Measurements from ENCODE around the gene SLC34A2. TPM values are rescaled to one million over a fixed set of nuclear protein-coding genes. Genes with fewer than 3 reads are reported as not detected.

Gene SLC34A2
- total RNA-seq, 3 donors from 2014 or later (not counting 1 experiment from before 2014, with no cell fraction given) = not detected

DNA sequence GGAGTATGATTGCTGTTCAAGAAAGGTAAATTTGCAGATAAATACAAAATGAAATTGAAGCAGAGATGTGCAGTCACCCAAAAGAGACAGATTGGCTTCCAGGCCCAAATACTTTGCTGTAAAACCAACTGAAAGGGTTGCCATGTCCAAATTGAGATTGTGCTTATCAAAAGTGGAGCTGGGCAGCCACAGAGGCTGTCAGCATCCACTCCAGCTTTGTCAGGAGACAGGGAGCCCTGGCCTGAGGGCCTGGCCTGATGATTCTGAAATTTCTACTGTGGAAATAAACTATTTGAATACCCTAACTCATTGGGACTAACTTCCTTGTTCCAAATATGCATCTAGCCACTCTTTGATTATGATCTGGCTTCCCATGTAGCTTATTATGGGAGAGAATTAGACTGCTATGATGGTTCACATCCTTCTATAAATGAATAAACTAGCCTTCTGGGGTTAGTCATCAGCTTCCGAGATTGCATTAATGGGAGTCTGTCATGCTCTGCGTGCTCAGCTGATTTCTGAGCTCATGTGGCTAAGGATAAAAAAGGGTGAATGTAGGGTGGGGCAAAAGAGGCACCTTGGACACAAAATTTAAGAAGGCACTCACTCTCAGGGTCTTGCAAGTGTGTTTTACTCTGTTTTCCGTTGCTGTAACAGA lies 48.2 kb downstream of the SLC34A2 start:
- Mint-ChIP-seq H3K27ac (no peak overlapping the region), H3K27me3 (ENCODE audit: low read depth in 2 of 2) (peaks cover 0 to 6% of the 10 kb centered on the region in 2 donors), H3K4me3 (no peak overlapping the region), H3K4me1 (peaks cover 0 to 6% of the 10 kb centered on the region in 2 donors), H3K9me3 (no peaks in the 10 kb centered on the region), H3K36me3 (no peaks in the 10 kb centered on the region)
- no peaks in the 10 kb centered on the region for H3K27me3 ChIP-seq (ENCODE audit: control insufficient read depth, insufficient read depth, low read length)
- ATAC-seq (no peak), DNase-seq (no peak)
- H3K4me1 ChIP-seq (ENCODE audit: control insufficient read depth, insufficient read depth, low read length) = no peaks in the 10 kb centered on the region
- TF ChIP-seq, protein P1, sequence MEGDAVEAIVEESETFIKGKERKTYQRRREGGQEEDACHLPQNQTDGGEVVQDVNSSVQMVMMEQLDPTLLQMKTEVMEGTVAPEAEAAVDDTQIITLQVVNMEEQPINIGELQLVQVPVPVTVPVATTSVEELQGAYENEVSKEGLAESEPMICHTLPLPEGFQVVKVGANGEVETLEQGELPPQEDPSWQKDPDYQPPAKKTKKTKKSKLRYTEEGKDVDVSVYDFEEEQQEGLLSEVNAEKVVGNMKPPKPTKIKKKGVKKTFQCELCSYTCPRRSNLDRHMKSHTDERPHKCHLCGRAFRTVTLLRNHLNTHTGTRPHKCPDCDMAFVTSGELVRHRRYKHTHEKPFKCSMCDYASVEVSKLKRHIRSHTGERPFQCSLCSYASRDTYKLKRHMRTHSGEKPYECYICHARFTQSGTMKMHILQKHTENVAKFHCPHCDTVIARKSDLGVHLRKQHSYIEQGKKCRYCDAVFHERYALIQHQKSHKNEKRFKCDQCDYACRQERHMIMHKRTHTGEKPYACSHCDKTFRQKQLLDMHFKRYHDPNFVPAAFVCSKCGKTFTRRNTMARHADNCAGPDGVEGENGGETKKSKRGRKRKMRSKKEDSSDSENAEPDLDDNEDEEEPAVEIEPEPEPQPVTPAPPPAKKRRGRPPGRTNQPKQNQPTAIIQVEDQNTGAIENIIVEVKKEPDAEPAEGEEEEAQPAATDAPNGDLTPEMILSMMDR (IDR thresholded peaks at IDR 0.05) = no peak
- 85% methylated on average over 3 of the region's 3 CpGs for WGBS (ENCODE audit: insufficient coverage)
- no peaks in the 10 kb centered on the region for H3K9me3 ChIP-seq (ENCODE audit: control insufficient read depth, insufficient read depth, low read length)
- H3K4me3 ChIP-seq (ENCODE audit: low read length) = no peak overlapping the region
- intact Hi-C loops (cut with micrococcal nuclease) = no loop called here
- H3K27ac ChIP-seq (ENCODE audit: low read length) = no peak overlapping the region
- no peaks in the 10 kb centered on the region for H3K36me3 ChIP-seq (ENCODE audit: control insufficient read depth, insufficient read depth, low read length)

DNA sequence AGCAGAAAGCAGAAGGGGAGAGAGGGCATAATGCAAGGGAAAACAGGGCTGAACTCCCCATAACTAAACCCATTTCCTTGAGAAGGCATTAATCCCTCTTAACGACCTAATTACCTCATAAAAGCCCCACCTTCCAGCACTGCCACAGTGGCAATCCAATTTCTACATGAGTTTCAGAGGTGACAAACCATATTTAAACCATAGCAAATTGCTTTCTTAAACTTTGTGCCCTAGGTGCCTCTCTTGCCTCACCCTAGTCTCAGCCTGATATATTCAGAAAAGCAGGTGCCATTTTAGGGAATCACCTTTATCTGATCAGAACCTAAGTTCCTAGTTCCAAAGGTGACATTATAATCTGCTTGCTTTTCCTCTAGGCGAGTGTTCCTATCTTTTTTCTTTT lies 48.9 kb downstream of the SLC34A2 start:
- Histone ChIP-seq H3K27ac (ENCODE audit: low read length) (no peak overlapping the region), H3K4me1 (ENCODE audit: control insufficient read depth, insufficient read depth, low read length) (no peaks in the 10 kb centered on the region), H3K4me3 (ENCODE audit: low read length) (no peak overlapping the region), H3K36me3 (ENCODE audit: control insufficient read depth, insufficient read depth, low read length) (no peaks in the 10 kb centered on the region), H3K9me3 (ENCODE audit: control insufficient read depth, insufficient read depth, low read length) (no peaks in the 10 kb centered on the region), H3K27me3 (ENCODE audit: control insufficient read depth, insufficient read depth, low read length) (no peaks in the 10 kb centered on the region)
- Mint-ChIP-seq H3K36me3 (no peaks in the 10 kb centered on the region), H3K27me3 (ENCODE audit: low read depth in 2 of 2) (peaks cover 0 to 6% of the 10 kb centered on the region in 2 donors), H3K4me1 (peaks cover 0 to 6% of the 10 kb centered on the region in 2 donors), H3K27ac (no peak overlapping the region), H3K9me3 (peaks cover 2 to 3% of the 10 kb centered on the region in 2 donors), H3K4me3 (no peak overlapping the region)
- ATAC-seq = no peak
- TF ChIP-seq, protein P1 (IDR thresholded peaks at IDR 0.05) = no peak
- intact Hi-C loops (cut with micrococcal nuclease) = no loop called here
- 75% methylated on average over 2 of the region's 2 CpGs for WGBS (ENCODE audit: insufficient coverage)
- DNase-seq = no peak

DNA sequence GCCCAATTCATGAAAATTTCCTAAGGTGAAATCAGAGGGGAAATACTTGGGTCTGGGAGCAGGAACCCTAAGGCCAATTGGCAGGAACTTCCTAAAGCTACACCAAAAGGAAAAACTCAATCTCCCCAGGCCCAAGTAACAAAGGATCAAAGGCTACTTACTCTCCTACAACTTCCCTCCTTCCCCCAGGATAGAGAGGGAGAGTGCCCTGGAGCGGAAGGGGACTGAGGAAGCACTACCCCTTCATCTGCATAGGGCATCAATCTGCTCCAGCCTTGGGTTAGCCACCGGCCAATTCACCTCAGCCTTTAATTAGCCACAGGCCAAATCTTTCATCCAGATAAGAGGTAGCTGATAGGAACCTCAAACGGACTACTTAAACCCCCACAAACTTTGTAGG lies 55.0 kb downstream of the SLC34A2 start:
- H3K27ac ChIP-seq (ENCODE audit: low read length) = no peak overlapping the region
- ATAC-seq (no peak), DNase-seq (no peak)
- H3K27ac Mint-ChIP-seq = no peak overlapping the region
- 71% methylated on average over 3 of the region's 3 CpGs for WGBS (ENCODE audit: insufficient coverage)
- no peak overlapping the region for H3K4me3 ChIP-seq (ENCODE audit: low read length)
- peaks cover 2 to 3% of the 10 kb centered on the region in 2 donors for H3K9me3 Mint-ChIP-seq
- TF ChIP-seq, protein P1 (IDR thresholded peaks at IDR 0.05) = no peak
- peaks cover 0 to 2% of the 10 kb centered on the region in 2 donors for H3K27me3 Mint-ChIP-seq (ENCODE audit: low read depth in 2 of 2)
- no peak overlapping the region for H3K4me3 Mint-ChIP-seq
- H3K4me1 Mint-ChIP-seq = no peaks in the 10 kb centered on the region
- H3K36me3 ChIP-seq (ENCODE audit: control insufficient read depth, insufficient read depth, low read length) = no peaks in the 10 kb centered on the region
- H3K27me3 ChIP-seq (ENCODE audit: control insufficient read depth, insufficient read depth, low read length) = no peaks in the 10 kb centered on the region
- H3K4me1 ChIP-seq (ENCODE audit: control insufficient read depth, insufficient read depth, low read length) = no peaks in the 10 kb centered on the region
- no peaks in the 10 kb centered on the region for H3K9me3 ChIP-seq (ENCODE audit: control insufficient read depth, insufficient read depth, low read length)
- intact Hi-C loops (cut with micrococcal nuclease) = no loop called here
- H3K36me3 Mint-ChIP-seq = no peaks in the 10 kb centered on the region

DNA sequence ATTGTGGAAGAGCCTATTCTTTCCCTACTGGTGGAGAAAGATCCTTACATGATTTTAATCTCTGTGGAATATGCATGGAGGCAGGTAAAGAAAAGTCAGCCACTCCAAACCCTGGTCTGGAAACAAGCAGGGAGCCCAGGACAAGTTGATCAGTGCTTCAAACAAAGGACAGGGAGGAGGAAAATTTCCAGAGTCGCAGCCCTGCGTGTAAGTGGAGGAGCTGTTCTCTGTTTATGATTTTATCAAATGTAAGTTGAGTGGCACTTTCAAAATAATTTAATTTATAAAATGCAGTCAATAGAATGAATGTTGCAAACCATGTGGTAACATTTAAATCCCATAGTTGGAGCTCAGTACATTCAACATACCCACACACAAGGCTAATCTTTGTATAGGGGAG lies 57.0 kb downstream of the SLC34A2 start:
- no peaks in the 10 kb centered on the region for H3K36me3 ChIP-seq (ENCODE audit: control insufficient read depth, insufficient read depth, low read length)
- H3K4me3 Mint-ChIP-seq = no peak overlapping the region
- no peaks in the 10 kb centered on the region for H3K27me3 ChIP-seq (ENCODE audit: control insufficient read depth, insufficient read depth, low read length)
- 100% methylated on average over 2 of the region's 2 CpGs for WGBS (ENCODE audit: insufficient coverage)
- TF ChIP-seq, protein P1 (IDR thresholded peaks at IDR 0.05) = no peak
- DNase-seq (no peak), ATAC-seq (no peak)
- H3K4me1 ChIP-seq (ENCODE audit: control insufficient read depth, insufficient read depth, low read length) = no peaks in the 10 kb centered on the region
- H3K27ac ChIP-seq (ENCODE audit: low read length) = no peak overlapping the region
- H3K9me3 ChIP-seq (ENCODE audit: control insufficient read depth, insufficient read depth, low read length) = no peaks in the 10 kb centered on the region
- H3K36me3 Mint-ChIP-seq = no peaks in the 10 kb centered on the region
- H3K4me1 Mint-ChIP-seq = no peaks in the 10 kb centered on the region
- H3K4me3 ChIP-seq (ENCODE audit: low read length) = no peak overlapping the region
- intact Hi-C loops (cut with micrococcal nuclease) = no loop called here
- no peak overlapping the region for H3K27ac Mint-ChIP-seq
- peaks cover 2 to 3% of the 10 kb centered on the region in 2 donors for H3K9me3 Mint-ChIP-seq
- peaks cover 0 to 2% of the 10 kb centered on the region in 2 donors for H3K27me3 Mint-ChIP-seq (ENCODE audit: low read depth in 2 of 2)
